CD14-positive monocyte (primary cell): ENCODE data around the gene MYL6. TPM values are rescaled to one million over a fixed set of nuclear protein-coding genes. Genes with fewer than 3 reads are reported as not detected.
"Not testable (repeated sequence)": the region's sequence is repeated elsewhere in the genome, so short reads cannot be mapped to it uniquely, and the experiment has no call there.

Source experiments
- DNase-seq, 3 donors: peaks; one replicate each; pipeline ENCODE4 v3.0.0-alpha.2; 2011 to 2022
- H2AFZ ChIP-seq: 2 replicates; pipeline ENCODE4 v1.6.0; 2012; ENCODE audit warnings: mild to moderate bottlenecking, low read depth, low read length, inconsistent platforms; ENCODE audit not compliant: insufficient read depth, poor library complexity, severe bottlenecking
- H3K27ac ChIP-seq, 2 donors: 1 replicate in 1 of 2; 2 replicates in 1 of 2; pipeline ENCODE4 v1.5.1; 2012 to 2013; ENCODE audit warnings: low read length in 2 of 2, control low read depth in 1 of 2, inconsistent platforms in 1 of 2, low read depth in 1 of 2, mild to moderate bottlenecking in 1 of 2
- H3K27me3 ChIP-seq, 2 donors: one replicate each; pipeline versions ENCODE4 v1.6.0 to v1.6.1; 2011 to 2013; ENCODE audit warnings: low read length in 2 of 2; ENCODE audit not compliant: control insufficient read depth in 2 of 2, insufficient read depth in 2 of 2
- H3K36me3 ChIP-seq, 2 donors: replicated peaks in 1 of 2; 1 replicate in 1 of 2; 2 replicates in 1 of 2; pipeline versions ENCODE4 v1.5.1 to v1.6.1; 2012 to 2013; ENCODE audit warnings: low read length in 2 of 2, control low read depth in 1 of 2, inconsistent platforms in 1 of 2, mild to moderate bottlenecking in 1 of 2; ENCODE audit not compliant: insufficient read depth in 2 of 2, control insufficient read depth in 1 of 2
- H3K4me1 ChIP-seq, 2 donors: 1 replicate in 1 of 2; 2 replicates in 1 of 2; pipeline versions ENCODE4 v1.5.1 to v1.6.1; 2012 to 2013; ENCODE audit warnings: low read length in 2 of 2, control low read depth in 1 of 2, inconsistent platforms in 1 of 2, mild to moderate bottlenecking in 1 of 2, moderate library complexity in 1 of 2; ENCODE audit not compliant: insufficient read depth in 2 of 2, control insufficient read depth in 1 of 2
- H3K4me2 ChIP-seq: replicated peaks from 2 replicates; pipeline ENCODE3; 2012; ENCODE audit warnings: low read length, moderate library complexity, mild to moderate bottlenecking; ENCODE audit not compliant: poor library complexity, severe bottlenecking; ENCODE audit errors: extremely low read depth
- H3K4me3 ChIP-seq, 3 experiments: fragments of 200-600 bp in 1 of 3; sonication (generic) in 1 of 3; replicated peaks in 1 of 3; 1 replicate in 2 of 3; 2 replicates in 1 of 3; pipeline ENCODE4 v1.5.1; 2011 to 2013; ENCODE audit warnings: low read length in 3 of 3, mild to moderate bottlenecking in 3 of 3, control low read depth in 2 of 3, low read depth in 2 of 3, inconsistent platforms in 1 of 3, moderate library complexity in 1 of 3
- H3K79me2 ChIP-seq: 2 replicates; pipeline ENCODE4 v1.6.0; 2012; ENCODE audit warnings: mild to moderate bottlenecking, control low read depth, inconsistent platforms, low read length, moderate library complexity; ENCODE audit not compliant: insufficient read depth
- H3K9ac ChIP-seq: 2 replicates; pipeline ENCODE4 v1.6.0; 2017; ENCODE audit warnings: low read length, mild to moderate bottlenecking; ENCODE audit not compliant: insufficient read depth, poor library complexity, severe bottlenecking
- H3K9me3 ChIP-seq, 2 donors: replicated peaks in 1 of 2; 1 replicate in 1 of 2; 2 replicates in 1 of 2; pipeline versions ENCODE4 v1.5.1 to v1.6.1; 2012 to 2013; ENCODE audit warnings: low read length in 2 of 2, control low read depth in 1 of 2; ENCODE audit not compliant: control insufficient read depth in 1 of 2, insufficient read depth in 1 of 2
- H4K20me1 ChIP-seq: 2 replicates; pipeline ENCODE4 v1.6.0; 2012; ENCODE audit warnings: mild to moderate bottlenecking, low read length, control low read depth, moderate library complexity; ENCODE audit not compliant: insufficient read depth
- H3K27ac Mint-ChIP-seq, 7 donors: one replicate each; pipeline ENCODE4 v1.8.0; 2020; ENCODE audit warnings: mild to moderate bottlenecking in 7 of 7, mixed read lengths in 7 of 7, moderate library complexity in 6 of 7, inconsistent platforms in 2 of 7
- H3K27me3 Mint-ChIP-seq, 3 donors: one replicate each; pipeline ENCODE4 v1.8.0; 2021 to 2022; ENCODE audit warnings: low read depth in 3 of 3, mild to moderate bottlenecking in 3 of 3, mixed read lengths in 3 of 3, moderate library complexity in 3 of 3, inconsistent platforms in 1 of 3
- H3K36me3 Mint-ChIP-seq, 2 donors: one replicate each; pipeline ENCODE4 v1.8.0; 2020; ENCODE audit warnings: mixed read lengths in 2 of 2, inconsistent platforms in 1 of 2, mild to moderate bottlenecking in 1 of 2
- H3K4me1 Mint-ChIP-seq: one replicate; pipeline ENCODE4 v1.8.0; 2020; ENCODE audit warnings: mild to moderate bottlenecking, mixed read lengths
- H3K4me3 Mint-ChIP-seq, 2 donors: one replicate each; pipeline ENCODE4 v1.8.0; 2020; ENCODE audit warnings: mild to moderate bottlenecking in 2 of 2, mixed read lengths in 2 of 2, moderate library complexity in 1 of 2
- H3K9me3 Mint-ChIP-seq, 7 donors: one replicate each; pipeline ENCODE4 v1.8.0; 2020 to 2022; ENCODE audit warnings: mixed read lengths in 7 of 7, mild to moderate bottlenecking in 6 of 7, moderate library complexity in 6 of 7, inconsistent platforms in 2 of 7
- WGBS: methylation state at CpG from one replicate; pipeline ENCODE4 v1.1.5; 2013; ENCODE audit warnings: missing lambda C conversion rate; ENCODE audit not compliant: insufficient coverage; 5-methylcytosine and 5-hydroxymethylcytosine counted together
- intact Hi-C, 2 donors: fragments of 100-400 bp; cut with micrococcal nuclease; formaldehyde crosslinking; loops; one replicate each; pipeline versions ENCODE4 v1.15.0 to v1.15.1; 2023
- polyA plus RNA-seq, 3 donors: library from polyadenylated mRNA; depleted of rRNA in 1 of 3; unstranded in 2 of 3; stranded (reverse) in 1 of 3; fragments of 300-500 nt in 2 of 3; fragments of >200 nt in 1 of 3; fragmentation: Illumina TruSeq in 2 of 3; gene quantifications; 1 replicate in 2 of 3; 2 replicates in 1 of 3; pipeline ENCODE4 v1.2.3, GENCODE V29; 2012 to 2021
- TF ChIP-seq, protein P1 (sequence below): fragments of 200-600 bp; IDR thresholded peaks from one replicate; pipeline ENCODE4 v1.8.0; 2022; ENCODE audit warnings: antibody characterized with exemption, mild to moderate bottlenecking

Gene MYL6
- polyA plus RNA-seq, 3 donors = 1,962 to 3,939 (median 3,189) TPM

DNA sequence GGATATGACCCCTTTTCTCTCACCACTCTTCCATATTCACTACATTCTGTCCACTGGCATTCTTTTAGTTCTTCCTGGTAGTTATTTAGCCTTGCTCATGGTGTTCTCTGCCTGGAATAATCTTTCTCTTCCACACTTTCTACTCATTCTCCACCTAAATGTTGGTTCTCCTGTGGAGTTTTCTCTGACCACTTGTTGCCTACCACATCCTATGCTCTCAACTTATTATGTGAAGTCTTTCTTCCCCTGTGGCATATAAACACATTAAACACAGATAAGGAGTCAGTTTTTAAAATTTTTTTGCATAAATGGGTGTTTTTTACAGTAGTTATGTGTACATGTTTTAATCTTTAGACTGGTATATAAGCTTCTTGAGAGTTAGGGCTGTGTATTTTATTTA, 34.4 kb downstream of the MYL6 start:
- intact Hi-C loops = loop anchor here (10.0 kb wide), 2 partner anchors 62 to 272 kb away; partner anchors contain the start of genes SPRYD4 (in 2 of the 2) and ANKRD52 (in 1 of the 2)
- no peak overlapping the region for H3K4me3 ChIP-seq
- H3K27me3 Mint-ChIP-seq = no peaks in the 10 kb centered on the region
- peaks cover 6% of the 10 kb centered on the region for H4K20me1 ChIP-seq
- peaks cover 23 to 27% of the 10 kb centered on the region in 2 donors for H3K4me1 ChIP-seq
- H3K27me3 ChIP-seq = no peaks in the 10 kb centered on the region
- no peak overlapping the region for H3K27ac Mint-ChIP-seq
- H3K4me3 Mint-ChIP-seq = no peak overlapping the region
- H3K9me3 Mint-ChIP-seq = no peaks in the 10 kb centered on the region
- H3K79me2 ChIP-seq = peaks cover 16% of the 10 kb centered on the region
- no peak overlapping the region for H3K4me2 ChIP-seq
- no peak overlapping the region for H3K9ac ChIP-seq
- H3K36me3 Mint-ChIP-seq = no peaks in the 10 kb centered on the region
- no peaks in the 10 kb centered on the region for H3K36me3 ChIP-seq
- H3K4me1 Mint-ChIP-seq = peaks cover 32% of the 10 kb centered on the region
- peak overlapping the region; percentile 18 for H2AFZ ChIP-seq
- H3K9me3 ChIP-seq = no peaks in the 10 kb centered on the region
- TF ChIP-seq, protein P1, sequence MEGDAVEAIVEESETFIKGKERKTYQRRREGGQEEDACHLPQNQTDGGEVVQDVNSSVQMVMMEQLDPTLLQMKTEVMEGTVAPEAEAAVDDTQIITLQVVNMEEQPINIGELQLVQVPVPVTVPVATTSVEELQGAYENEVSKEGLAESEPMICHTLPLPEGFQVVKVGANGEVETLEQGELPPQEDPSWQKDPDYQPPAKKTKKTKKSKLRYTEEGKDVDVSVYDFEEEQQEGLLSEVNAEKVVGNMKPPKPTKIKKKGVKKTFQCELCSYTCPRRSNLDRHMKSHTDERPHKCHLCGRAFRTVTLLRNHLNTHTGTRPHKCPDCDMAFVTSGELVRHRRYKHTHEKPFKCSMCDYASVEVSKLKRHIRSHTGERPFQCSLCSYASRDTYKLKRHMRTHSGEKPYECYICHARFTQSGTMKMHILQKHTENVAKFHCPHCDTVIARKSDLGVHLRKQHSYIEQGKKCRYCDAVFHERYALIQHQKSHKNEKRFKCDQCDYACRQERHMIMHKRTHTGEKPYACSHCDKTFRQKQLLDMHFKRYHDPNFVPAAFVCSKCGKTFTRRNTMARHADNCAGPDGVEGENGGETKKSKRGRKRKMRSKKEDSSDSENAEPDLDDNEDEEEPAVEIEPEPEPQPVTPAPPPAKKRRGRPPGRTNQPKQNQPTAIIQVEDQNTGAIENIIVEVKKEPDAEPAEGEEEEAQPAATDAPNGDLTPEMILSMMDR = no peak
- DNase-seq = no peak
- H3K27ac ChIP-seq = no peak overlapping the region

DNA sequence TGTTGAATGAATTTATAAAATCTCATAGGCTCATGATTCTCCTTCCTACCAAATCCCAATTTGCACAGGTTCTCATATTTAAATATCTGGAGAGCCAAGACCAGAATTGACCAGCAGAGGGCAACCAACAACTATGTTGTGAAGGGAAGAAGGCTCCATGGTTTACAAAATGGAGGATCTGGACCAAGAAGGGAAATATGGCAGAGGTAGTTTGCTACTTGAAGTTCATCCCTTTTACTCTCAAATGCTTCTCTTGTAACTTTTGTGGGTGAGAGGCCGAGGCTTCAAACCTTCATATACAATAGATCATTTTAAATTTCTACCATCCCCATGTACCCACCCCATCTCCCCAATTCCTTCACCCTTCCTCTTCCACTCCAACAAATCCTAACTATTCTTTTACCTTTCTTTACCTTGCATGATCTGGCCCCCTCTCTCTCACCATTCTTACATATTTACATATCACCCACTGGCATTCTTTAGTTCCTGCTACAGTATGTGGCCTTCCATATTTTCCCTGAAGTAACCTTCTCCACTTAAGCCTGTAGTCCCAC, 34.9 kb downstream of the MYL6 start:
- H2AFZ ChIP-seq = peak overlapping the region; percentile 88
- intact Hi-C loops = loop anchor here (10.0 kb wide), 2 partner anchors 62 to 272 kb away; partner anchors contain the start of genes SPRYD4 (in 2 of the 2) and ANKRD52 (in 1 of the 2)
- no peaks in the 10 kb centered on the region for H3K27me3 ChIP-seq
- no peaks in the 10 kb centered on the region for H3K27me3 Mint-ChIP-seq
- TF ChIP-seq, protein P1 = peak; percentile 78
- H3K4me1 Mint-ChIP-seq = peaks cover 26% of the 10 kb centered on the region
- peak overlapping the region in 5 of 7 donors; percentile 6 to 78 (median 29) for H3K27ac Mint-ChIP-seq
- H3K79me2 ChIP-seq = peaks cover 11% of the 10 kb centered on the region
- H3K27ac ChIP-seq = no peak overlapping the region
- no peak overlapping the region for H3K4me3 ChIP-seq
- WGBS = 80% methylated on average over 1 of the region's 1 CpG
- H3K4me2 ChIP-seq = no peak overlapping the region
- H3K9me3 ChIP-seq = no peaks in the 10 kb centered on the region
- H3K9me3 Mint-ChIP-seq = no peaks in the 10 kb centered on the region
- DNase-seq = peak; percentile 70 to 87 (median 79)
- H3K9ac ChIP-seq = no peak overlapping the region
- H3K36me3 ChIP-seq = no peaks in the 10 kb centered on the region
- peaks cover 1% of the 10 kb centered on the region for H4K20me1 ChIP-seq
- H3K4me3 Mint-ChIP-seq = no peak overlapping the region
- H3K4me1 ChIP-seq = peaks cover 18 to 22% of the 10 kb centered on the region in 2 donors
- no peaks in the 10 kb centered on the region for H3K36me3 Mint-ChIP-seq

DNA sequence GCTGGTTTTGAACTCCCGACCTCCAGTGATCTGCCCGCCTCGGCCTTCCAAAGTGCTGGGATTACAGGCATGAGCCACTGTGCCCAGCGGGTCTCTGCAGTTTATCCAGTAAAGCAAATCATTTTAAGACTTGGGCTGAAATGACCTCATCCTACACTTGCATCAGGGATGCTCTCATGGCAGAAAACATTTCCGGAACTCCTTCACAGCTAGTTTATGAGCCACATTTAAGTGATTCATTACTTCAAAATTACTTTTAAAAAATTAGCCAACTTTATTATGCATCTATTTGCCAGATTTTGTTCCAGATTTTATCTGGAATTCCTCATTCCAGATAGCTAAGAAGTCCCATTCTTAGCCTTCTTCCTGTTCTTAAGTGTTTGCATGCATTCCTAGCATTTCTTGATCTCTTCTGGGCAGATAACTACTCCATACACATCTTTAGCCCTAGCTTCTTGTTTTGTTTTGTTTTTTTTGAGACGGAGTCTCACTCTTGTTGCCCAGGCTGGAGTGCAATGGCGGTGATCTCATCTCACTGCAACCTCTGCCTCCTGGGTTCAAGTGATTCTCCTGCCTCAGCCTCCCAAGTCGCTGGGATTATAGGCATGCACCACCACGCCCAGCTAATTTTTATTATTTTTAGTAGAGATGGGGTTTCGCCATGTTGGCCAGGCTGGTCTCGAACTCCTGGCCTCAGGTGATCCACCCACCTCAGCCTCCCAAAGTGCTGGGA, 38.8 kb downstream of the MYL6 start:
- not testable (repeated sequence) for H3K9me3 ChIP-seq, H3K79me2 ChIP-seq, H3K27me3 ChIP-seq, H3K9ac ChIP-seq, H3K4me3 Mint-ChIP-seq, H3K4me3 ChIP-seq, H3K27me3 Mint-ChIP-seq, H3K4me1 Mint-ChIP-seq, H3K27ac Mint-ChIP-seq, H2AFZ ChIP-seq, DNase-seq, H3K27ac ChIP-seq, H3K36me3 Mint-ChIP-seq, H3K4me1 ChIP-seq, H3K4me2 ChIP-seq, H3K9me3 Mint-ChIP-seq, H3K36me3 ChIP-seq, H4K20me1 ChIP-seq
- 94% methylated on average over 6 of the region's 11 CpGs for WGBS
- intact Hi-C loops = loop anchor here (10.0 kb wide), 2 partner anchors 58 to 268 kb away; partner anchors contain the start of genes SPRYD4 (in 2 of the 2) and ANKRD52 (in 1 of the 2)
